AG04450 (cell line): ENCODE measurements around the gene PIP5K1B. TPM values are rescaled to one million over a fixed set of nuclear protein-coding genes. Genes with fewer than 3 reads are reported as not detected.
"Not testable (repeated sequence)": the region's sequence is repeated elsewhere in the genome, so short reads cannot be mapped to it uniquely, and the experiment has no call there.

Experiments
- CTCF ChIA-PET: fragments of 300-600, 350-600 bp; formaldehyde crosslinking; extraction: SDS; loops from one replicate; lab custom pipeline; 2022; ENCODE audit warnings: antibody characterized with exemption, inconsistent platforms; lab: Charles Lee
- POLR2A ChIA-PET: fragments of 350-600 bp; formaldehyde crosslinking; extraction: SDS; loops from one replicate; lab custom pipeline; 2021; ENCODE audit warnings: antibody characterized with exemption, inconsistent platforms; lab: Yijun Ruan, JAX
- DNase-seq: peaks from one replicate; pipeline ENCODE4 v3.0.0-alpha.2; 2011; ENCODE audit warnings: low read depth, low spot score
- H3K27ac ChIP-seq: one replicate; pipeline ENCODE4 v1.5.1; 2012; ENCODE audit warnings: low read depth, low read length, control low read depth
- H3K27me3 ChIP-seq: one replicate; pipeline ENCODE4 v1.6.0; 2012; ENCODE audit warnings: low read length; ENCODE audit not compliant: control insufficient read depth, insufficient read depth
- H3K4me3 ChIP-seq: 2 replicates; pipeline ENCODE4 v1.5.1; 2011; ENCODE audit warnings: mild to moderate bottlenecking, low read depth, low read length, control low read depth
- H3K9me3 ChIP-seq: 2 replicates; pipeline ENCODE4 v1.5.1; 2012; ENCODE audit warnings: low read length; ENCODE audit not compliant: control insufficient read depth, insufficient read depth
- CTCF ChIP-seq: IDR thresholded peaks from 2 replicates; pipeline ENCODE4 v1.5.1; 2011; ENCODE audit warnings: low read depth, low read length, control low read depth, inconsistent platforms
- polyA plus RNA-seq: library from polyadenylated mRNA; depleted of rRNA; stranded (reverse); fragments of >200 nt; gene quantifications from 2 replicates; pipeline ENCODE4 v1.2.3, GENCODE V29; 2011

PIP5K1B gene
- polyA plus RNA-seq, 1 experiment: not detected

DNA sequence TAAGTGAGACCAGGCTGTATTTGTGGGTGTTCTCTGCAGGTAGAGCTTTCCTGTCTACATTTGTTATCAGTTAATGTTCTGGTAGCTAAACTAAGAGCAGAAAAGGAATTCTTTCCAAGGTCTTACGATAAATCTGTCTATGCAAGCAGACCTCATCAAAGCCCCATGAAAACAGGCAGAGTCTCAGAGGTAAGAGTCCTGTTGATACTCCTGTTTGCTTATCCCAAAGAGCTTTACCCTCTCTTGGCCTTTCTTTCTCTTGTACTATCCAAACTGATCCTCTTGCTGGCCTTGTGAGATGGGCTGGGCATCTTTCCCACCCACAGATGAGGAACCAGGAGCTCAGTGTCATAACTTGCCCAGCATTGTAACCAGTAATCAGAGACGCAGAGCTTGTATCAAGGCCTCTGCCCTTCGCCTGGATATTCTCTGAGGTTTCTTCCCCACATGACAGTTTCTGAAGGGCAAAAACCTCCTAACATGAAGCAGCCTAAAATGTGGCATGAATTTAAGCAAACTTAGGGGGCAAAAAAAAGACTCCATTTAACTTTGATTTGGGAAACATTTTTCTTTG lies 275.4 kb downstream of the PIP5K1B start:
- Histone ChIP-seq H3K4me3 (no peak overlapping the region), H3K27ac (no peak overlapping the region), H3K27me3 (no peaks in the 10 kb centered on the region), H3K9me3 (no peaks in the 10 kb centered on the region)
- CTCF ChIA-PET: interaction anchor here (1.5 kb wide), 1 partner anchor 17 kb away, joined by 3 read pairs; no protein-coding TSS in a partner anchor
- no peak for DNase-seq
- POLR2A ChIA-PET: no interaction called here
- TF ChIP-seq CTCF: no peak

- no peak for DNase-seq
- ChIA-PET POLR2A (no interaction called here), CTCF (no interaction called here)
- H3K4me3 ChIP-seq: no peak overlapping the region
- TF ChIP-seq CTCF: no peak
- H3K27ac ChIP-seq: no peak overlapping the region
- no peaks in the 10 kb centered on the region for H3K27me3 ChIP-seq
- no peaks in the 10 kb centered on the region for H3K9me3 ChIP-seq
These were observed 276.7 kb downstream of the PIP5K1B start for GRCh38 chr9:68981789-68982188.

- Histone ChIP-seq H3K27ac (no peak overlapping the region), H3K9me3 (no peaks in the 10 kb centered on the region), H3K27me3 (no peaks in the 10 kb centered on the region), H3K4me3 (no peak overlapping the region)
- no peak for DNase-seq
- TF ChIP-seq CTCF: no peak
- POLR2A ChIA-PET: no interaction called here
- CTCF ChIA-PET: no interaction called here
These were observed 278.0 kb downstream of the PIP5K1B start for GRCh38 chr9:68983008-68983411.

GRCh38 chr9:68983522-68984424 lies 278.7 kb downstream of the PIP5K1B start:
- Histone ChIP-seq H3K4me3 (no peak overlapping the region), H3K9me3 (no peaks in the 10 kb centered on the region), H3K27ac (no peak overlapping the region), H3K27me3 (no peaks in the 10 kb centered on the region)
- POLR2A ChIA-PET: no interaction called here
- CTCF ChIA-PET: interaction anchor here (0.7 to 1.7 kb wide), 2 partner anchors 16 to 334 kb away, joined by 3 to 4 read pairs; no protein-coding TSS in a partner anchor
- DNase-seq: no peak
- no peak for TF ChIP-seq CTCF

GRCh38 chr9:68986949-68987348 lies 281.9 kb downstream of the PIP5K1B start:
- H3K9me3 ChIP-seq, DNase-seq, H3K4me3 ChIP-seq, CTCF ChIA-PET, H3K27ac ChIP-seq, POLR2A ChIA-PET, H3K27me3 ChIP-seq: not testable (repeated sequence)
